ELR (cell line): Measurements from ENCODE around the gene PRCC.

ENCODE experiments used
- DNase-seq: peaks from one replicate; pipeline ENCODE4 v3.0.0-alpha.2; 2015; ENCODE audit warnings: low read depth

PRCC gene, protein sequence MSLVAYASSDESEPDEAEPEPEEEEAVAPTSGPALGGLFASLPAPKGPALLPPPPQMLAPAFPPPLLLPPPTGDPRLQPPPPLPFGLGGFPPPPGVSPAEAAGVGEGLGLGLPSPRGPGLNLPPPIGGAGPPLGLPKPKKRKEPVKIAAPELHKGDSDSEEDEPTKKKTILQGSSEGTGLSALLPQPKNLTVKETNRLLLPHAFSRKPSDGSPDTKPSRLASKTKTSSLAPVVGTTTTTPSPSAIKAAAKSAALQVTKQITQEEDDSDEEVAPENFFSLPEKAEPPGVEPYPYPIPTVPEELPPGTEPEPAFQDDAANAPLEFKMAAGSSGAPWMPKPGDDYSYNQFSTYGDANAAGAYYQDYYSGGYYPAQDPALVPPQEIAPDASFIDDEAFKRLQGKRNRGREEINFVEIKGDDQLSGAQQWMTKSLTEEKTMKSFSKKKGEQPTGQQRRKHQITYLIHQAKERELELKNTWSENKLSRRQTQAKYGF

DNA sequence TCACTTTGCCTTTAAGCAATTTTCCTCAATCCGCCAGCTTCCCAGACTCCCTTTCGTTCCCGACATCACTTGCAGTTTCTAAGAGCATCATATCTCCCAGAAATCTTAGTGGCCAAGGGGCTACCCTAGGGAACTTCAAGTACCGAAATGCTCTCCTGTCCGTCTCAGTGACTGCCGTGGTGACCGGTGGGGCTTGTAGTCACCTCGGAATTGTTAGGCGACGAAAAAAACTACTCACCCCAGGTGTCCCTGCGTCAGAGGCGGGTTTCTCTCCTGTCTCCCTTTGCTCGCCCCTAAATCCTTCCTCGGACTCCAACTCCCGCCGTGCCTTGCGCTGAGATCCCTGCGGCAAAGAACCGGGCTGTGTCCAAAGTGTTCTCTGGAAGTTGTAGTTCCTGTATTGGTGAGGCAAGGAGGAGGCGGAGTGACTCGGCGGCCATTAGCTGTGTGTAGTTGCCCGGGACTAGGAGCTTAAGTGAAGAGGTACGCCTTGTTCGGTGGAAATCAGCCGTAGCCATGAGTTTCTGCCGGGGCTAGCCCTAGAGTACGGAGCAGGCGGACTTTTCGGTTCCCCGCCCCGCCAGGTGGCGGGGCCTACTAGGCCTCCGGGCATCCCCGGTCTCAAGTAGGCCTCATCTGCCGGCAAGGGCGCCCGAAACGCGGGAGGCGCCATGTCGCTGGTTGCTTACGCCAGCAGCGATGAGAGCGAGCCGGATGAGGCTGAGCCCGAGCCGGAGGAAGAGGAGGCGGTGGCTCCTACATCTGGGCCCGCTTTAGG, at the start of gene PRCC:
PRCC (plus strand) TSS at position 435 of the 778 bp plus-strand sequence; CDS start at position 672, 237 bp downstream.
- DNase-seq = peak; percentile 99

DNA sequence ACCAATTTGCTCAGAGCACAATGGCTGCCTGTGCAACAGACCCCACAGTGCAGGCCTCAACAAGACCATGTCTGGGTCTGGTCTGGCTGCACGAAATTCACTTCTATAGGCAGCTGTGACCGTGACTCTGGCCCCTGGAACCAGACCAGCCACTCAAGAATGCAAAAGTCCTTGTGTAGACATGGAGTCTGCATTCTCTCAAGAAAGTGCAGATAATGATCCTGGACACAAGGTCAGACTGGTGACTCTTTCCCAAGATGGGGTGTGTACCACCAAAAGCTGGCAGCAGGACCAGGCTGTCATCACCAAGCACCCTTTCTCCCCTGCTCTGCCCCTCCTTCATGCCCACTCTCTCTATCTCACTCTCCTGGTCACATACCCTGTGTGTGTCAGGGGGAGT, 46.2 kb upstream of the PRCC start:
- DNase-seq = no peak

DNA sequence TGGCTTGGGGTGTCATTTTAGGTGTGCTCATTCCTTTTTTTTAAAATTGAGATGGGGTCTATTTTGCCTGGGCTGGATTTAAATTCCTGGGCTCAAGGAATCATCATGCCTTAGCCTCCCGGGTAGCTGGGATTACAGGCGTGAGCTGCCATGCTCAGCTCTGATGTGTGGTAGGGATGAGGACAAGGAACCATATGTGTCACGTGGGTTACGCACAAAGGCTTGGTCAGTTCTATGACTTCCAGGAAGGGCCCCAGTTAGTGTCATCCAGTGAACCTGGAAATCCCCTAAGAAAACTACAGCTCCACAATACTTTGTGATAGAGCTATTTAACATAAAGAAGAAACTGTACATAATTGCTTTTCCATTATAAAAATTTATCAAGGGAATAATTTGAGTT, 45.8 kb upstream of the PRCC start:
- no peak for DNase-seq

DNA sequence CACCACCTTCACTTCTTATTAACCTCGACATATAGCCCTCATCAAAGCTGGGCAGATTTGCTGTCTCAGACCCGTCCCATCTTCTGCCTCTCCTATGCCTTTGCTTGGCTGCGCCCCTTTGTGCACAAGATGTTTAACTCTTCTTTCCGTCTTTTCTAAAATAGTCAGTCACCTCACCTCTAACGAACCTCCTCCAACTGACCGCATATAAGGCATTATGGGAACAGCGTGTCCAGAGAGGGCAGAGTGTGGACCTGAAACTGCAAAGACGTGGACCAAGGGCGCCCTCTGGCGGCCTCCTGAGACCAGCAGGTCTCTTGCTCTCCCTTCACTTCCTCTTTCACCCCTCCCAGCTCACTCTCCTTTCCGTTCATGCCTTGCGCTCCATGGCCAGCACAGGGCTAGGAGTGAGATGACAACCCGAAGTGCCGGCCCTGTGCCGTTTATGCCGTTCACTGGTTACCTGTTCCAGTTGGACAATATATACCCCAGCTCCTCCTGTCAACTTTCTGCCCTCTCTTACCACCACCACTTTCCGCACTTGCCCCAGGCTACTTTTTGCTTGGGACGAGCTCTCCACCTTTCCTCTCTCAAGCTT, 41.6 kb upstream of the PRCC start:
- DNase-seq = peak; percentile 93

DNA sequence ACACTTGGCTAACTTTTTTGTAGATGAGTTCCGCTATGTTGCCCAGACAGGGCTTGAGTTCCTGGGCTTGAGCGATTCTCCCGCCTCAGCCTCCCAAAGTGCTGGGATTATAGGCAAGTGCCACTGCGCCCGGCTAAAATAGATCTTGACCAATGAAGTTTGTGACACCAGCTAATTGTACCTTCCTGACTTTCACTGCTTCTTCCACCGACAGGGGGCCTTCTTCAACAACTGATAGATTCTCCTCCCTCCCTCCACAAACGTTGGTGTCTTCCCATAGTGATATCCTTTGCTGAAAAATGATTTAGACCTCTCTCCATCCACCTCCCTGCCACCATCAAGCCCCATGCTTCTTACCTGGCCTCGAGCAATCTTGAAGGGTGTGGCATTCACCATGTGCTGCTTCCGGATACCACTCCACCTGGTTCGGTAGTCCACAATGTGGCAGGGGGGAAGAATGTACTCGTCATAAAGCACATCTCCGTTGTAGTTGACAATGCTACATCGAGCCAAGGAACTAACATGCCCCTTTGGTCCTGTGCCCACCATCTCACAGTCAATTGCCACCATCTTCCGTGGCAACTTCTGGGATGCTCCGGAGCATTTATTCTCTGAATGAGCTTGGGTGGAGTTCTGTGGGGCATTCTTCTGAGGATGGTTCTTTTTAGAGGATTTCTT, 40.6 kb upstream of the PRCC start:
- peak; percentile 82 for DNase-seq

DNA sequence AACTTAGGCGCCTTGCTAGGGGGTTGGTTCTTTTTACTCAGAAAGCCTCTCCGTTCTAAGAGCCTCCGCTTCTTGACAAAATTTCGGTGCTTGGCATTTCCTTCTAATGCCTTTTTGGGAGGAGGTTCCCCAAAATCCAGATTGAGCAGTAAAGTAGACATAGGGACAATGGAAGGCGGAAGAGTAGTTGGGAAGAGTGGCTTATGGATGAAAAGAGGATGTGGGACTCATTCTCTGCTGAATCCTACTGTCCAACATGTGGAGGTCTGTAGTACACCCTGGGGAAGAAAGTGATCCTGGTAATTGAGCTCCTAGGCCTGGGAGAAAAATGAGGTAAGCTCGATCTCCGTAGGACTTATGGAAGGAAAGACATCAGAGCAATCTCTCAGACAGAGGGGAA, 39.8 kb upstream of the PRCC start:
- no peak for DNase-seq

DNA sequence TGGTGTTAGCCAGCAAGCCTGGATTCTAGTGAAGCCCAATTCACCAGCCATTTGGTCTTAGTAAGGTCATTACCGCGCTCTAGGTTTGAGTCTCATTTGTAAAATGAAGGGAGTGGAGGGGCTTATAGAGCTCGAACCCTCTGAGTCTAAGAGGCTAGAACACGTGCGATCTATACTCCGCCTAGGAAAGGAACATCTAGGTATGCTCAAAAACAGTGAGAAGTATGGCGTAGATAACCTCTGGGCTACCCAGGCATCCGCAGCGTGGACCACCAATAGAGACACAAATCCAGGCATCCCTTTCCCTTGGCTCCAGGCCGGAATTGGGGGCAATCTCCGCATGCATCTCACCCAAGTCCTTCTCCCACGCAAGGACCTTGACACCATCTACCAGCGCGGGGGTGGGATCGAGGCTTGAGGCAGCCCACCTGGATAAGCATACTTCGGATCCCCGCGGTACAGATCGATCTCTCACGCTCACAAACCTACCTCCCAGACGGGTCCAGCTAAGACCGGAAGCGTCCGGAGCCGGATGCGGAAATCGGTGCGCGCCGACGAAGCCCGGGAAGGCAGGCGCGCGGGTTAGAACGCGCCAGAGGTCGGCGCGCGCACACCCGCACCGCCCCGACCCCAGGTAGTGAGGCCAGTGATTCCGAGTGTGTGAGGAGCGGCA, 39.3 kb upstream of the PRCC start, which contains the start of gene METTL25B:
METTL25B (plus strand) TSS at position 544 of the 673 bp plus-strand sequence. CDS start 636 bp downstream, outside the sequence.
- peak; percentile 89 for DNase-seq

DNA sequence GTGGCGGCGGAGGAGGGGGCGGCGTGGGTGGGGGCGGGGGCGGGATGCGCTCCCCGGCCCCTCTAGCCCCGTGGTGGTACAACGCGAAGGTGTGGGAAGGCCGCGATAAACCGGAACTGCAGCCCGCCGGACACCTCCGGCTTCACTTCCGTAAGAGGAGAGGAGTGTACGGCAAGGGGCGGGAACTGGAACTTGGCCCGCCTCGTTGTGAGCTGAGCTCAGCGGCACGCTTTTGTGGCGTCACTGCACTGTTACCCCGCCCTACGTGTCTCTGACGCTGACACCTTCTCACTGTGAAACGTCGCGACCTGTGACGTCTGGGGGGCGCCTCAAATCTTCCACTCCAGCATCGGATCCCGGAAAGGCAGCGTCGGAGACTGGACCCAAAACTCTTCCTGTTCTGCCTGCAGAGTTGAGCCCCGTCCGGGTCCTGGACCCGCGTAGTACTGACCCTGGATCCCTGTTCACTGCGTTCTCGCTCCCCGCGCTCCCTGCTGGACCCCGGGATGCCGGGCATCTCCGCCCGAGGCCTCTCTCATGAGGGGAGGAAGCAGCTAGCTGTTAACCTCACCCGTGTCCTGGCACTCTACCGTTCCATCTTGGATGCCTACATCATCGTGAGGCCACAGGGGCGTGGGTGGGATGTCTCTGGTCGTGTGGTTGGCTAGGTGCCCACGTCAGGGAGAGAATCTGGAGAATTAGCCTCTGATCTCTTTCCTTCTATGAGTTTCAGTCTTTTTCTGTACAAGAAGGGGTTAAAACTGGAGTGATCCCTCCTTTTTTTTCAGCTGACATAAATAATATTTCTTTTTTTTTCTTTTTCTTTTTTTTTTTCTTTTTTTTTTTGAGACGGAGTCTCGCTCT, 38.5 kb upstream of the PRCC start, which contains the start of gene ISG20L2:
ISG20L2 (minus strand) TSS at position 168 of the 864 bp plus-strand sequence. CDS start 1,114 bp downstream, outside the sequence.
- peak; percentile 99 for DNase-seq

DNA sequence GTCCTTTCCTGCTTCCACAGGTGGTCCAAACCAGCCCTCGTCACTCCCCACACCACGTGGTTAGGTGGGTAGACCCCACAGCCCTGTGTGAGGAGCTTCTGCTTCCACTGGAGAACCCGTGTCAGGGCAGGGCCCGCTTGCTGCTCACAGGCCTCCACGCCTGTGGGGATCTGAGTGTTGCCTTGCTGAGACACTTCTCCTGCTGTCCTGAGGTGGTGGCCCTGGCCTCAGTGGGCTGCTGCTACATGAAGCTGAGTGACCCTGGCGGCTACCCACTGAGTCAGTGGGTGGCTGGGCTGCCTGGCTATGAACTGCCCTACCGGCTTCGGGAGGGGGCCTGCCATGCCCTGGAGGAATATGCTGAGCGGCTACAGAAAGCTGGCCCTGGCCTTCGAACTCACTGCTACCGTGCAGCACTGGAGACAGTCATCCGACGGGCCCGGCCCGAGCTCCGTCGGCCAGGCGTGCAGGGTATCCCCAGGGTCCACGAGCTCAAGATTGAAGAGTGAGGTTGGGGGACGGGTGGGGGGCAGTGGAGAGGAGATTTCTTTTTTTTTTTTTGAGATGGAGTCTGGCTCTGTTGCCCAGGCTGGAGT, 33.2 kb upstream of the PRCC start:
- no peak for DNase-seq

DNA sequence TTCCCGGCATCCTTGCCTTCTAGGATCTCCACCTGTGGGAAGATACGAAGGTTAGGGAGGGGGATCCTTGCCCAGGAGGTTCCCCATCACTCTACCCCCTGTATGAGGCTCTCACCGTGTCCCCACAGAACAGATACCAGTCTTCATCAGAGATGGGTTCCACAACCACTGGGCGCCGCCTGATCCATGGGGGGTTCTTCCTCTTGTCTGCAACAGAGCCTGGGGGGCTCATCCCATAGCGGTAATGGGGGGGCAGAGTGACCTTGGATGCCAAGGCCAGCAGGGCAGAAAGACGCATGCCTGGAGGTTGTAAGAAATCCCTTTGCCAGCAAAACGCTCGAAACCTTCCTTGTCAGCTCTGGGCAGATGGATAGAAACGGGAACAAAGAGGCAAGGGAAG, 28.9 kb upstream of the PRCC start:
- no peak for DNase-seq

DNA sequence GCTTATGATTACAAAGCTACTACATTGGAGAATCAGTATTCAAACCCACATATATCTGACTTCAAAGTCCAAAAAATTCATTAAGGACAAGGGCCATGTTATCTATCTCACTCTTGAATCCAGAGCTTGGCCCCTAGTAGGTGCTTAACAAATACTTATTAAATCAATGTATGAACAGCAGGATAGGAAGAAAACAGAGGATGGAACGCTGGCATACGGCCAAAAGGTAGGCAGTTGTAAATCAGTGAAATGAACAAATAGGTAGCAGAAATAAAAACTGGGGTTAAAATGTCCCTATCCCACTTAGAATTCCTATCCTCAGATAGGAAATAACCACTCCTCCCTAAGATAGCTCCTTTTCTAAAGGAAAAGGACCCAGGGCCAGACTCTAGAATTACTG, 28.4 kb upstream of the PRCC start:
- DNase-seq = no peak

DNA sequence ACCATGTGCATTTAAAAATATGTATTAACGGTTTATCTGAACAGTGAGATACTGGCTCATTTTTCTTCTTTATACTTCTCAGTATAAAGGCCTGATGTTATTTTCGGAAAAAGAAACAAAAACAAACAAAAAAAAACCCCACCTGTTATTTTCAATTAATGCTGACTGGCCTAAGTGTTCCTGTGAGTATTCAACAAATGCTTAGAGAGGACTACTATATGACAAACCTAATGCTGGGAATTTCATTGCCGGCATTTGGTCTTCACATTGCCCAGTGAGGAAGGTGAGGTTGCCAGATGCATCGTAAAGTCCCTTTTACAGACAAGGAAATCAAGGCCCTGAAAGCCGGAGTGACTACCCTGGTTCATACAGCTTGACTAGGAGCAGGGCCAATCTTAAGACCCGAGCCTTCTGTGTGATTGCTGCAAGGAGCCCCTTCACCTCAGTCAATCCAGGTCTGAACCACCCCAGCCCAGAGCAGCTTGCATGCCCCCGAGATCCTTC, 27.0 kb upstream of the PRCC start:
- DNase-seq = no peak

DNA sequence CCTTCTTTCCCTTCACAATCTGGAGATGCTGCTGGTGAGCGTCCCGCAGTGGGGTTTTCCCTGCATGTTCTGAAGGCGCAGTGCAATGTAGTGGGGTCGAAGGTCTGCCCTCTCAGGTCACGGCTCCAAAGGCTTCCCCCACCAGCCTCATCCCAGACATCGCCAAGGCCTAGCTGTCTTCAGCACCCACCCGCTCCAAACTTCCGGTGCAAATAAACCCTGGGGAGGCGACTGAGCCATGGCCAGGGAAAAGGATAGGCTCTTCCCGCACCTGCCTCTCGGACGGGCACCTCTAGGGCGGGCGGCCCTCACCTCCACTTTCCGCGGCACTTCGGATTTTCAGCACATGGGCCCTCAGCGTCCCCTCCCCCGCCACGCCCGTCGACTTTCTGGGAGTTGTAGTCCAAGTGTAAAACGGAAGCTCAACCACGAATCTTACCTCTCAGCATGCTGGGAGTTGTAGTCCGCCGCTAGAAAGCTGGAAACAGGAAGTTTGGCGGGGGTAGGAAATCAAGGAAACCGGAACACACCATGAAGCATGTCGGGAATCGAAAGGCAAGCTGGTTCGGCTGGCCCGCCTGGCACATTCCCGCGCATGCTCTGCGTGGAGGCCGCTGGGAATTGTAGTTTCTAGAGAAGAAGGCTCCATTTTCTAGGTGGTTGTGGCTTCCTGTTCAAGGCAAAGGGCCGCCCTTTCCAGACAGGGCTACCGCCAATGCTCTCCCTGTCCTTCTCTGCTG, 26.4 kb upstream of the PRCC start, which contains the start of gene MRPL24:
MRPL24 (minus strand) TSS at position 348 of the 740 bp plus-strand sequence. CDS start 2,384 bp downstream, outside the sequence.
- DNase-seq = peak; percentile 100

DNA sequence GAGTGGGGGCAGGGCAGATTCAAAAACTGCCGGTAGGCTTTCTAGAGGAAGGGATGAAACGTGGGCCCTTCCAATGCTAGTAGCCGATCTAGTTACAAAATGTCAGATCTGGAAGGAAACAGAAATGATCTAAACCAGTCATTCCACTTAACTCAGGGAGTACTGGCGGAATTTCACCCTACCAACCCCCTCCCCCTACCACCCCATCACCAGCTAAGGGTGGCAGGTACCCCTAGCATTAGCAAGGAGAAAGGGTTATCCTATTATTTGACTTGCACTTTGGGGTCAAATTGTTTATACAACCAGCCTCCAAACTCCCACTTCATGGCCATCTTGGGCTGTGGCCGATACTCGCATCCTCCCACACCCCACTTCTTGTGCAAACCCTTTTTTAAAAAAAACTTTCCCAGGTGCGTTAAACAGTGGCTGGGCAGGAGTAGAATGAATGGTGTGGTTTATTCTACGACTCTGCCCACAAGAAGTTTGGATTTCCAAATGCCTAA, 25.8 kb upstream of the PRCC start:
- no peak for DNase-seq

DNA sequence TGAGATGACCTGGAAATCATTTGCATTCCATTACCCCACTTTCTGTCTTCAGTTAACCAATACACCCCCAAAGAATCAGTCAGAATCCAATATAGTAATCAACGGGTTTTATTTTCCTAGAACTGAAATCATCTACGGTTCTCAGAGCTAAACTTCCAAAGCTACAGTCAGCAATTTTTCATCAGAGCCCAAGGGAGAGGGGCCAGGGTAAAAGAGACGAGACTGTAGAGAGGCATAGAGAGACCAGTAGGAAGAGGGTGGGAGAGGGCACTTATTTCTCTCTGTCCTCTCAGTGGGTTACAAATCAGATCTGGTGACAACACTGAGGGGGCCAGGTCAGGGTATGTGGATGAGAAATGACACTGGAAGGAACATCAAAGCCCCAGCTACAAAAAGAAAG, 25.3 kb upstream of the PRCC start:
- DNase-seq = no peak

DNA sequence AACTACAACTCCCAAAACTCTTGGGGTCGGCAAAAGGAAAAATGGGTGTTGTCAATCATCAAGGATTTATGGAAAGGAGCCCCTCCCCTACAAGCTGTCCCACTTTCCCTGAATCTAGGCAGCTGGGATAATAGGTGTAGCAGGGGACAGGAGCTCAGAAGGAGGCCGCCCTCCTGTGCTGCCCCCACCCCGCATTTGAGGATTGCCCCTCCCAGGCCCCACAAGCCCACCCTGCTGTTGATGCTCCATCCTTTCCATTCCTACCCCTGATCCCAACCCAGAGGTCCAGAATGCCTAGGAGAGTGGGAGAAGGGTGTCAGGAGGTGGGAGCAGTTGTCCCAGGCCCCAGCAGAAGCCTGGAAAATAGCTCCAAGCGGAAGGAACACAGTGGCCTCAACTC, 24.5 kb upstream of the PRCC start:
- no peak for DNase-seq

DNA sequence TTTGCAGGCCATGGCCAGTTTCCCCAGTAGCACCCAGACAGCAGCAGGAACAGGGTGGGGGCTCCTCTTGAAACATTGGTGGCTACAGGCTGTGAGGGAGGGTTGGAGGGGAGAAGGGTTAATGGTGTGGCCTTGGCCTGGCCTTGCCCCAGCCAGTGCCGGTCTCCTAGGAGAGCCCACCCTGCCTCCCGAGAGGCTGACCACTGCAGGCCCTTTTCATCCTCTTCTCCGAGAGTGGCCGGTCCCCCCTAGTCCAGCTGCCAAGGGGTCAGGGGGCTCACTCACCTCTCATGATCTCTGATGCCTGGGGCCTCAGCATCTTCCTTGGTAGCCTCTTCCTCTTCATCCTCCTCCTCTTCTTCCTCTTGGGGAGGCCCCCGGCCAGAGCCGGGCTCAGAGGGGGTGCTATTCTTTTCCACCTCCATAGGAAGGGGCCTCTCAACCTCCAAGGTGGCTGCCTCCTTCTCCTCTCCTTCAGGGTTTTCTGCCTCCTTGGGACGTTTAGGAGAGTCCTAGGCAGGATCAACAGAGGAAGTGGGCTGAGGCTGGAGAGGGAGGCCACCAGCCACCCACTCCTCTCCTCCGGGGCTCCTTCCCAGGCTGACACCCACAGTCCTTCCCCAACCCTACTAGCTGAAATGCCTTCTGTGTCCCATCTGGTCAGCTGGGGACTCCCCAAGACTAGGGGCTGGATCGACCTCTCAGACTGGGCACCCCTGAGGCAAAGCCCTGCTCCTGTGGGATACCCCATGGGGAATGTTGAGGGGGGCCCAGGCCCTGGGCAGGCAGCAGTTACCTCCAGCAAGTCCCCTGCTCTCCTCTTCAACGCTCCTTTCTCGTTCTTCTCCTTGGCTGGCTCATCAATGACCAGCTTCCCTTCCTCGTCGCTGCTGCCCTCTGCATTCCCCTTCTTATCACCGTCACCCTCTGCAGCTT, 23.7 kb upstream of the PRCC start:
- DNase-seq = no peak
